Transverse colon (tissue), 4 donors: Measurements from ENCODE around the gene HTR2A. TPM values are rescaled to one million over a fixed set of nuclear protein-coding genes. Genes with fewer than 3 reads are reported as not detected.

Experiments
- DNase-seq: peaks from one replicate; pipeline ENCODE4 v3.0.0-alpha.2; 2019
- H3K27ac ChIP-seq, 4 donors: fragments of 200-600 bp; sonication (generic); 2 replicates each; pipeline ENCODE4 v1.5.1; 2016 to 2018; ENCODE audit warnings: inconsistent platforms in 4 of 4
- H3K27me3 ChIP-seq: fragments of 200-600 bp; sonication (generic); 2 replicates; pipeline ENCODE4 v1.5.1; 2017; ENCODE audit warnings: inconsistent platforms
- H3K36me3 ChIP-seq, 4 donors: fragments of 200-600 bp; sonication (generic); 2 replicates each; pipeline ENCODE4 v1.5.1; 2017 to 2019; ENCODE audit warnings: inconsistent platforms in 4 of 4
- H3K4me1 ChIP-seq, 4 donors: fragments of 200-600 bp; sonication (generic); 2 replicates each; pipeline ENCODE4 v1.5.1; 2017 to 2020; ENCODE audit warnings: inconsistent platforms in 4 of 4
- H3K4me3 ChIP-seq, 4 donors: fragments of 200-600 bp; sonication (generic); 1 replicate in 1 of 4; 2 replicates in 3 of 4; pipeline versions ENCODE4 v1.5.1 to v1.6.1; 2017 to 2019; ENCODE audit warnings: inconsistent platforms in 4 of 4
- H3K9me3 ChIP-seq, 2 donors: fragments of 200-600 bp; sonication (generic); 2 replicates each; pipeline ENCODE4 v1.5.1; 2017 to 2019; ENCODE audit warnings: inconsistent platforms in 2 of 2
- CTCF ChIP-seq, 5 experiments: fragments of 200-600 bp in 3 of 5; fragments of 450-650 bp in 2 of 5; sonication (generic) in 3 of 5; IDR thresholded peaks; 1 replicate in 2 of 5; 2 replicates in 3 of 5; pipeline ENCODE4 v1.5.1; 2016 to 2017; ENCODE audit warnings: antibody characterized with exemption in 5 of 5, inconsistent platforms in 3 of 5, mild to moderate bottlenecking in 2 of 5, moderate library complexity in 1 of 5
- EP300 ChIP-seq: sonication (generic); formaldehyde crosslinking; IDR thresholded peaks from one replicate; pipeline ENCODE4 v1.6.1; 2017; ENCODE audit warnings: antibody characterized with exemption, low read depth
- POLR2A ChIP-seq: fragments of 450-650 bp; IDR thresholded peaks from one replicate; pipeline ENCODE4 v1.6.1; 2016; ENCODE audit warnings: antibody characterized with exemption, mild to moderate bottlenecking, moderate library complexity
- POLR2AphosphoS5 ChIP-seq, 3 donors: sonication (generic); formaldehyde crosslinking; IDR thresholded peaks; one replicate each; pipeline ENCODE4 v1.6.1; 2016; ENCODE audit warnings: antibody characterized with exemption in 3 of 3
- WGBS, 2 donors: methylation state at CpG; one replicate each; pipeline ENCODE4 v1.1.5; 2018; ENCODE audit warnings: low coverage in 1 of 2; 5-methylcytosine and 5-hydroxymethylcytosine counted together
- in situ Hi-C, 4 donors: fragments of 200-750 bp; cut with MboI; loops; one replicate each; pipeline versions ENCODE4 v1.15.0 to v1.15.1; 2017; ENCODE audit warnings: low sequenced_read_pairs in 3 of 4, low pct_ligation_motif_present in 1 of 4, low pct_unique_long_range_greater_than_20kb in 1 of 4
- intact Hi-C: fragments of 100-400 bp; cut with DNase I; formaldehyde crosslinking; loops from one replicate; pipeline ENCODE4 v1.15.1; 2023; ENCODE audit warnings: low total_unique reads
- total RNA-seq, 4 donors: library from RNA; depleted of rRNA; stranded (reverse); fragments of >200 nt; gene quantifications; one replicate each; pipeline ENCODE4 v1.1.0, GENCODE V29; 2016

Gene HTR2A
- total RNA-seq, 4 donors from 2014 or later: 0.14 to 0.20 (median 0.16) TPM; not detected in 1

- in situ Hi-C loops: no loop called here
- intact Hi-C loops: no loop called here
- WGBS, 2 donors: 80 to 83% methylated on average over 1 of the region's 1 CpG
Observed at GRCh38 chr13:46925486-46925885, 28.6 kb upstream of the HTR2A start.

GRCh38 chr13:46914341-46914740, 17.5 kb upstream of the HTR2A start:
- 62 to 80% methylated on average over 1 to 2 of the region's 2 CpGs for WGBS, 2 donors
- TF ChIP-seq CTCF (IDR thresholded peaks at IDR 0.05): no peak
- TF ChIP-seq POLR2AphosphoS5 (IDR thresholded peaks at IDR 0.05): no peak
- no peak for TF ChIP-seq POLR2A
- no peak for TF ChIP-seq EP300
- Histone ChIP-seq H3K27me3 (peaks cover 3% of the 10 kb centered on the region), H3K27ac (no peak overlapping the region), H3K9me3 (no peaks in the 10 kb centered on the region), H3K36me3 (no peaks in the 10 kb centered on the region), H3K4me1 (no peaks in the 10 kb centered on the region), H3K4me3 (no peak overlapping the region)
- DNase-seq: no peak
- in situ Hi-C loops: no loop called here
- intact Hi-C loops: no loop called here

More at GRCh38 chr13:46925486-46925885, 28.6 kb upstream of the HTR2A start:
- Histone ChIP-seq H3K4me1 (no peaks in the 10 kb centered on the region), H3K27ac (no peak overlapping the region), H3K36me3 (no peaks in the 10 kb centered on the region), H3K9me3 (no peaks in the 10 kb centered on the region), H3K4me3 (no peak overlapping the region), H3K27me3 (no peaks in the 10 kb centered on the region)
- DNase-seq: no peak
- TF ChIP-seq POLR2AphosphoS5 (IDR thresholded peaks at IDR 0.05): no peak
- TF ChIP-seq CTCF (IDR thresholded peaks at IDR 0.05): no peak
- TF ChIP-seq POLR2A: no peak

- 63 to 78% methylated on average over 1 of the region's 1 CpG for WGBS, 2 donors
- intact Hi-C loops: no loop called here
- Histone ChIP-seq H3K9me3 (no peaks in the 10 kb centered on the region), H3K27me3 (peaks cover 4% of the 10 kb centered on the region), H3K4me1 (no peaks in the 10 kb centered on the region), H3K36me3 (no peaks in the 10 kb centered on the region), H3K27ac (no peak overlapping the region), H3K4me3 (no peak overlapping the region)
- no peak for TF ChIP-seq EP300
- TF ChIP-seq POLR2AphosphoS5 (IDR thresholded peaks at IDR 0.05): no peak
- TF ChIP-seq CTCF (IDR thresholded peaks at IDR 0.05): no peak
- DNase-seq: no peak
- in situ Hi-C loops: no loop called here
Observed at GRCh38 chr13:46913757-46914156, 16.9 kb upstream of the HTR2A start.

GRCh38 chr13:46909042-46909441, 12.2 kb upstream of the HTR2A start:
- Histone ChIP-seq H3K36me3 (no peaks in the 10 kb centered on the region), H3K4me1 (no peaks in the 10 kb centered on the region), H3K27me3 (peaks cover 4% of the 10 kb centered on the region), H3K4me3 (no peak overlapping the region), H3K27ac (no peak overlapping the region), H3K9me3 (no peaks in the 10 kb centered on the region)
- 49 to 75% methylated on average over 3 of the region's 3 CpGs for WGBS, 2 donors
- in situ Hi-C loops (no loop called here), intact Hi-C loops (no loop called here)
- TF ChIP-seq CTCF (IDR thresholded peaks at IDR 0.05) (no peak), POLR2A (no peak), EP300 (no peak), POLR2AphosphoS5 (IDR thresholded peaks at IDR 0.05) (no peak)
- no peak for DNase-seq
